Amygdala (tissue), 56 donors: ENCODE measurements around the gene KRT72.
"Not testable (repeated sequence)": the region's sequence is repeated elsewhere in the genome, so short reads cannot be mapped to it uniquely, and the experiment has no call there.

Experiments used
- DNase-seq, 56 donors: peaks; one replicate each; lab custom pipeline; 2025; lab: John Stamatoyannopoulos, UW

The KRT72 gene

DNA sequence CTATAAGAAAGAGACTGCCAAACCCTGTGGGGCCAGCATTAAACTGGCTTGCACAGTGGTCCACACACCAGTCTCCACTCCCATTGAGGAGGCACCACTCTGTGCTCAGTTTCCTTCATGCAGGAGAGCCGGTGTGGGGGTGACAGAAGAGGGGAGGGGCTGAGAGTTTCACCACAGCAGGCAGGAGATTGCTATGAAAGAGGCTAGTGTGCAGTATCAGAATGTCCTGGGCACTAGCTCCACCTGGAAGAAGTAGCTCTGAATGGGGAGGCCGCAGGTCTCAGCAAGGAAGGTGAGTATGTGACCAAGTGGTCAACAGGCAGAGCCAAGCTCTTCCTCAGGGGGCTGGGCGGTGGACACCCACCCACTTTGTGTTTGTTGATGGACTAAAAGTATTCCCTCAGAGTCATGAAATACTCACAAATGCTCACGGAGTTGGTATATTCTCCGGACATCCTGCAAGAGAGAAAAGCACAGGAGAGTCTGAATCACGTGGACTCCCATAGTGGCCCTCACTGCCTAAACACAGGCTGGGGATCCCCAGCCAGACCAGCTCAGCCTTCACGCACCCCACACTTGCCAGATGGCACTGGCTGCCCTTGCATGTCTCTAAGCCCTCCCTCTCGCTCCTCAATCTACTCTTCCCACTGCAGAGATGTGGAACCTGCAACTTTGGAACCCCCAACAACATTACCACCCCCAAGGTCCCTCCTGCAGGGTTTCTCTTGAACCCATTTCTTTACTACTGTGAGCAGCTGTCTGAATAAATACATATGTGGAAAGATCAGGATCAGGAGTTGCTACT is 7.8 kb upstream of the KRT72 start:
- DNase-seq = no peak

- DNase-seq = no peak
Measured at GRCh38 chr12:52608161-52608560, 6.9 kb upstream of the KRT72 start.

DNA sequence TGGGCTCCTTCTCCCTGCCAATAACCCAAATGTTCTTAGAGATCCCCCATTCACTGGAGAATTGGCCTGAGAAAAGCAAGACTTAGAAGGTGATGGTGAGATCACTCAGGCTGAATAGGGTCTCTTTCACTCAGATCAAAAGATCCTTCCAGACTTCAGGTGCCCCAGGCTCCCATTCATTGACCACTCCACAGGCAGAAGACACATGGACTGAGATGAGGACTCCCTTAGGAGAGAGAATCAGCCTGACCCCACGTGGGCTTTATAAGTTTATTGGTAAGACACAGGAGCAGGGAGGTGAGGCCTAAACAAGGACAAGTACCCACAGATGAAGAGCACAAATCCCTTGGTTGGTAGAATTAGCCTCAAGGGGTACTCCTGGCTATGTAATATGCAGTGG is 6.1 kb upstream of the KRT72 start:
- no peak for DNase-seq

- DNase-seq = no peak
Measured at GRCh38 chr12:52606581-52607218, 5.4 kb upstream of the KRT72 start.

DNA sequence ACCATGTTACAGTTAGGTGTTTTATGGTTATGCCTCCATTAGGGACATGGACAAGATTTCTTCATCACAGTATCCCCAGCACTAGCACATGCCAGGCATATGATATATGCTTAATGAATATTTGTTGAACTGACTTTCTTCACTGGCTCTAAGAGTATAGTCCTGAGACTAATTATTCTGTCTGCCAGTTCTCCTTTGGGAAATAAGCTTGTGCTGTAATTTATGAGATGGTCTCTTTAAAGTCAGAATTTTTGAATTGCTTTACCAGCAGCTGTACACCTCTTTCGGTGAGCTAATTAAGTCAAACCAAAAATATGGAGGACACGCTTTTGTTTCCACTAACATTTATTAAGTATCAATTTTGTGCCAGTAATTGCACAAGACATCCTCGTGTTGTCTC is 4.8 kb upstream of the KRT72 start:
- DNase-seq = no peak

DNA sequence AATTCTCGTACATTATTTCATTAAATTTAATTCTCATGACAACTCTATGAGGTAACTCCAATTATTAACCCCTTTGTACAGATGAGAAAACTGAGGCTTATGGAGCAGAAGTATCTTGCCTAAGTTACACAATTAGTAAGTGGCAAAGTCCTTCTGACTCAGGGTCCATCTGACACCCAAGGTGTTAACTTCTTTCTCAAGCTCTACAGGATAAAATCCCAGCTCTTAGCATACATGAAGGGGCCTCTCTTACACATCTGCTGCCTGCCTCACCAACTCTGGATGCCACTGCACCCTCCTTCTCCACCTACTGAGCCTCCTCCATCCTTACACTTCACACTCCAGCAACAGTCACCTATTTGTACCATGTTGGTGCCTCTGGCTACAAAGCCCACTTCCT is 4.3 kb upstream of the KRT72 start:
- no peak for DNase-seq

- DNase-seq = no peak
Measured at GRCh38 chr12:52604859-52605258, 3.6 kb upstream of the KRT72 start.

DNA sequence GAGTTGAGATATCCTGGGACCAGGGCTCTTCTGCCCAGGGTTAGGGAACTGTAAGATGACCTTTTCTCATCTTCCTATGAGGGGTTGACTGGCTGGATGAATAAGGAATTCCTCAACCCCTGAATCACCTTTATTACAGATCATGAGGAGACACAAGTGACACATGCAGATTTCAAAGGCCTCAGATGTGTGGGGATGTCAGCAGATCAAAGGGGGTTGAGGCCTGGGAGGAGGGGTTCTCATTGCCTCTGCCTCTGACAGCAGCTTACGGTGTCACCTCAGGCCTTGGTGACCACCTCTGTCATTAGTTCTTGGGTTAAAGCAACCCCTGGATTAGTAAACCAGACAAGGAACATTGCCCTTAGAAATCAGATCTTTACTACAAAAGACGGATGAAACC is 2.1 kb upstream of the KRT72 start:
- DNase-seq = no peak

DNA sequence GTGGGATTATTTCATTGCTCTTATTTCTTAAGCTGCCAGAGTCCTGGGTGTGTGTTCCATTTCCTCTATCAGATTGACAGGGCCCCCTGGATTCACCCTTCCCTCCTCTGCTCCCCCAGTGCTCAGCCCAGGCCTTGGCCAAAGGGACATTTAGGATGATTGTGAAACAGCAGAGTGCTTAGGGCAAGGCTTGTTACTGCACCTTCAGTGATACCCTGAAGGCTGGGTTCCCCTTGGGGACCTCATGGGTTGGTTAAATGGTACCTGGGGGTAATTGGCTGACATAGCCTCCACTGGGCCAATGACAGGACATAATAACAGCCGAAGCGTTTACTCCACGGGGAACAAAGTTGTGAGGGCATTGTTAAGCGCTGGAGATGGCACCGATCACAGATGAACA is 1.3 kb upstream of the KRT72 start:
- no peak for DNase-seq

DNA sequence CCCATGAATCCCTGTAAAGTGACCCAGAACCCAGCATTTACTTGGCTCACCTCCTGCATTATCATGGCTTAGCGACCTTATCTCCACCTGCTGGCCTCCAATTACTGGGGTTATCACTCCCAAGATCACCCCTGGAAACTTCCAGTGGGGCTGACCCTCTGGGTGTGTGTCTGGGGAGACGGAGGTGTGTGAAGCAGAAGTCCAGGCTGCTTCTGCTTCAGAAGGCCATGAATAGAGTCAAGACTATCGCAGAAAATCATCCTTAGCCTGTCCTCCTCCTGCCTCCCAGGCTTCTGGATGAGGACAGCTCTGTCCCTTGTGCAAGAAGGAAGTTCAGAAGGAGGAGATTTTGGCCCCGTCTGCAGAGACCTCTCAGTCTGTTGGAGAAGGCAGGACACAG is 408 bp upstream of the KRT72 start:
- no peak for DNase-seq

DNA sequence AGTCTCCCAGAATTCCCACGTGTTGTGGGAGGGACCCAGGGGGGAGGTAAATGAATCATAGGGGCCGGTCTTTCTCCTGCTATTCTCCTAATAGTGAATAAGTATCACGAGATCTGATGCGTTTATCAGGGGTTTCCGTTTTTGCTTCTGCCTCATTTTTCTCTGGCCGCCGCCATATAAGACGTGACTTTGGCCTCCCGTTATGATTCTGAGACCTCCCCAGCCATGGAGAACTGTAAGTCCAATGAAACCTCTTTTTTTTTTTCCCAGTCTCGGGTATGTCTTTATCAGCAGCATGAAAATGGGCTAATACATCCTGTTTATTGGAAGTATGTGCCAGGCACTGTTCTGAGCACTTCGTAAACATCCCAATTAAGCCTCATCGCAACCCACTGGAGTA is 788 bp downstream of the KRT72 start:
- DNase-seq = no peak

DNA sequence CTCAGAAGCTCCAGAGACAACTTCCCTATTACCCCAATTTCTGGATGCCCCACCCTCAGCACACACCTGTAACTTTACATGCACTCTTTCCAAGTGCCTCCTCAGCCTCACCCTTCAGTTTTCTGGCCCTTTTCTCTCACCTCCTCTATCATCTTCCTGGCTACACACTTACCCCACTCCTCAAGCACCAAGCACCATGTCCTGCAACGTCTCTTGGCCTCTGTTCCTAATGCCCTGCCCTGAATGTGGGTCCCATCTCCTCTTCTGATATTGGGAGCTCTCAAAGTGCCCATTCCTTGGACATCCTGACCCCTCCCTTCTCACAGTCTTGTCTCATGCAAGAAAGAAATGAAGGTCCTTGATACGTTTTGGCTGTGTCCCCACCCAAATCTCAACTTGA is 1.2 kb downstream of the KRT72 start:
- DNase-seq = no peak

DNA sequence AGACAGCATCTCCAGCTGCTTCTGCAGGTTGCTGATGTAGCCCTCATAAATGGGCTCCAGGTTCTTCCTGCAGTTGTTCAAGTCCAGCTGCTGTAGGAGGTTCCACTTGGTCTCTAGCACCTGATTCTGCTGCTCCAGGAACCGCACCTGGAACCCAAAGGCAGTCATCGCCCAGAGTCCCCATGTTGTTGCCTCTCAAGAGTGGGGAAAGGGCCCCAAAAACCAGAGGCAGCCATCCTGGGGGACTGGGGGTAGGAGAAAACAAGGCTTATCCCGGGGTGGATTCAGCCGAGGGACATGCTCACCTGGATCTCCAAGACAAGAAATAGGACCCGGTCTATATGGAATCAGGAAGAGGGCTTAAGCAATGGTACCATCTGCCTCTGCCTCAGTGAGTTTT is 2.3 kb downstream of the KRT72 start:
- DNase-seq = no peak

GRCh38 chr12:52594237-52594636 is 7.0 kb downstream of the KRT72 start:
- DNase-seq = not testable (repeated sequence)

GRCh38 chr12:52591521-52591920 is 9.7 kb downstream of the KRT72 start:
- no peak for DNase-seq

DNA sequence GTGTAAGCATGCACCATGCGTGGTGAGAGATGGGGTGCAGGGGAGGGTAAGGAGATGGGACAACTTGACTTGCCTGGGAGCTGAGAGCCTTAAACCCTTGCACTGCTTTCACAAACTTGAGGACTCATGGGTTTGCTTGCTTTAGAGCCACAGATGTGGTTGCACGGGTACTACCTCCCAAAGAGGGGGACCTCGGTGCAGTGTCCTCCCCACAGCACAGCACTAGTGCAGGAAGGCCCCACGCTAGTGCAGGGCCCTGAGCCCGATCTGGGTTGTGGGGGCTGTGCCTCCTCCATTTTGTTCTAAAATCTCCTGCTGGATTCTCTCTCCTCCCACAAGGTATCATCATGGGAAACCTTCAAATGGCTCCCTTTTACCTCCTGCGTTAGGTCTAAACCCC is 11.2 kb downstream of the KRT72 start:
- no peak for DNase-seq

GRCh38 chr12:52587563-52587962 is 13.7 kb downstream of the KRT72 start:
- DNase-seq = no peak

- DNase-seq = no peak
Measured at GRCh38 chr12:52585946-52586345, 15.3 kb downstream of the KRT72 start.

GRCh38 chr12:52585066-52585465 is 16.2 kb downstream of the KRT72 start:
- no peak for DNase-seq

DNA sequence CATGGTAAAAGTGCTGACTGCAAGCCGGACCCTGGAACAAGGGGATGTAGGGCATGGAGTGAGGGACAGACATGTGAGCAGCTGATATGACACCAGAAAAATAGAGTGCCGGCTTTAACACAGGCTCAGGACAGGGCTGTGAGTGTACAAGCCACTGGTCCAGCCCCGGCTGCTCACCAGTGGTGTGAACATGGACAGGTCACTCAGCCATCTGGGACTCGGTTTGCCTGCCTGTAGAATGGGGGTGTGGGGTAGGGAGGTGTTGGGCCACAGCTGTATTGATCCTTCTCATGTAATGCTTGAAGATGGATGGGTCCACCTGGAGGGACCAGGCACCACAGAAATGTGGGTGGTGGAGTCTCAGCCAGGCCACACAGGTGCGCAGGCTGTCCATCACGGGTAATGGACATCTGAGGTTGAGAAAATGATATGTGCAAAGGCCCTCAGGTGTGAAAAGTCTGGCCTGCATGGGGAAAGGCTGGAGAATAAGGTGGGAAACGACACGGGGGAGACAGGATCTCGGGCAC is 17.0 kb downstream of the KRT72 start:
- DNase-seq = no peak

- DNase-seq = peak in 31 of 56 donors; percentile 4 to 60 (median 28)
Measured at GRCh38 chr12:52582971-52583456, 18.2 kb downstream of the KRT72 start.

DNA sequence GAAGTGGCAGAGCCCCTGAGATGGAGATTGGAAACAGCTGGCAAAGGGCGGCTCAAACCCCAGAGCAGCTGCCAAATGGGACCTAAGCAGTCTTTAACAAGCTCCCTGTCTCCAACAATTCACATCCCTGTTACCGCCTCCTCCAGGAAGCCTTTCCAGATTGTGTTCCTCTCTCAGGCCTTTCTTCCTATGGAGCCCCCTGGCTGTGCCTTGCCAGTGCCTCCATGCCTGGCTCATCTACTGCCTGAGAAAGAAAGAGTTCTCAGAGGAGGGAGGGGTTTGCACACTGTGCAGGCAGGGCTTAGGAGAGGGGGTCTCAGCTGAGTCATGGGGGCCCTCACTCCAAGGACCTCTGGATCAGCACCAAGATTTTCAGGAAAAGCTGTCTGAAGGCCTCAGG is 18.8 kb downstream of the KRT72 start:
- no peak for DNase-seq
